ENCODE data around the gene PNRC1.

DNA sequence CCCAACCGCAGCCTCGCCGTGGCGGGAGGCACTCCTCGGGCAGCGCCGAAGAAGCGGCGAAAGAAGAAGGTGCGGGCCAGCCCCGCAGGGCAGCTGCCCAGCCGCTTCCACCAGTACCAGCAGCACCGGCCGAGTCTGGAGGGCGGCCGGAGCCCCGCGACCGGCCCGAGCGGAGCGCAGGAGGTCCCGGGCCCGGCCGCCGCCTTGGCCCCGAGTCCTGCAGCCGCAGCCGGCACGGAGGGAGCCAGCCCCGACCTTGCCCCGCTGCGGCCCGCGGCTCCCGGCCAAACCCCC, 525 bp downstream of the PNRC1 start:
- TF ChIP-seq, protein P1, sequence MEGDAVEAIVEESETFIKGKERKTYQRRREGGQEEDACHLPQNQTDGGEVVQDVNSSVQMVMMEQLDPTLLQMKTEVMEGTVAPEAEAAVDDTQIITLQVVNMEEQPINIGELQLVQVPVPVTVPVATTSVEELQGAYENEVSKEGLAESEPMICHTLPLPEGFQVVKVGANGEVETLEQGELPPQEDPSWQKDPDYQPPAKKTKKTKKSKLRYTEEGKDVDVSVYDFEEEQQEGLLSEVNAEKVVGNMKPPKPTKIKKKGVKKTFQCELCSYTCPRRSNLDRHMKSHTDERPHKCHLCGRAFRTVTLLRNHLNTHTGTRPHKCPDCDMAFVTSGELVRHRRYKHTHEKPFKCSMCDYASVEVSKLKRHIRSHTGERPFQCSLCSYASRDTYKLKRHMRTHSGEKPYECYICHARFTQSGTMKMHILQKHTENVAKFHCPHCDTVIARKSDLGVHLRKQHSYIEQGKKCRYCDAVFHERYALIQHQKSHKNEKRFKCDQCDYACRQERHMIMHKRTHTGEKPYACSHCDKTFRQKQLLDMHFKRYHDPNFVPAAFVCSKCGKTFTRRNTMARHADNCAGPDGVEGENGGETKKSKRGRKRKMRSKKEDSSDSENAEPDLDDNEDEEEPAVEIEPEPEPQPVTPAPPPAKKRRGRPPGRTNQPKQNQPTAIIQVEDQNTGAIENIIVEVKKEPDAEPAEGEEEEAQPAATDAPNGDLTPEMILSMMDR (IDR thresholded peaks at IDR 0.05) = no peak
- TF ChIP-seq POLR2A (IDR thresholded peaks at IDR 0.05; ENCODE audit: low read depth) (no peak), POLR2AphosphoS5 (IDR thresholded peaks at IDR 0.05) (no peak)
